GM23338 (cell line): ENCODE data around the gene CHN1. TPM values are rescaled to one million over a fixed set of nuclear protein-coding genes. Genes with fewer than 3 reads are reported as not detected.
A peak's percentile ranks its signal among the peaks of the same experiment; 100 is the strongest.

Source experiments
- ATAC-seq: fragments of 200-7000 bp; cut with Tn5 transposase; 3 replicates; pipeline ENCODE4 v1.9.1; 2020
- DNase-seq: peaks from one replicate; pipeline ENCODE4 v3.0.0-alpha.2; 2015; ENCODE audit warnings: low spot score
- H2AFZ ChIP-seq: fragments of 200-600 bp; sonication (generic); 2 replicates; pipeline ENCODE4 v1.8.0; 2016; ENCODE audit warnings: antibody characterized with exemption, mild to moderate bottlenecking, moderate library complexity
- H3F3A ChIP-seq: fragments of 200-600 bp; sonication (generic); replicated peaks from 2 replicates; pipeline ENCODE4 v1.8.0; 2017; ENCODE audit warnings: antibody characterized with exemption, mixed run types, low read depth
- H3K27ac ChIP-seq: fragments of 200-600 bp; sonication (generic); 2 replicates; pipeline ENCODE4 v1.6.1; 2016; ENCODE audit warnings: low read depth
- H3K27me3 ChIP-seq: fragments of 200-600 bp; sonication (generic); 2 replicates; pipeline ENCODE4 v1.8.0; 2016; ENCODE audit warnings: mild to moderate bottlenecking, mixed run types, moderate library complexity; ENCODE audit not compliant: insufficient read depth
- H3K36me3 ChIP-seq: fragments of 200-600 bp; sonication (generic); 2 replicates; pipeline ENCODE4 v1.8.0; 2016; ENCODE audit warnings: mild to moderate bottlenecking; ENCODE audit not compliant: insufficient read depth
- H3K4me1 ChIP-seq: fragments of 200-600 bp; sonication (generic); 2 replicates; pipeline ENCODE4 v1.8.0; 2016; ENCODE audit warnings: mild to moderate bottlenecking, moderate library complexity; ENCODE audit not compliant: insufficient read depth
- H3K4me2 ChIP-seq: fragments of 200-600 bp; sonication (generic); 2 replicates; pipeline ENCODE4 v1.7.1; 2017; ENCODE audit warnings: mixed run types
- H3K4me3 ChIP-seq: fragments of 200-600 bp; sonication (generic); 2 replicates; pipeline ENCODE4 v1.6.1; 2016; ENCODE audit warnings: mixed run types
- H3K79me2 ChIP-seq: fragments of 200-600 bp; sonication (generic); replicated peaks from 2 replicates; pipeline ENCODE4 v1.8.0; 2017; ENCODE audit warnings: mild to moderate bottlenecking; ENCODE audit not compliant: insufficient read depth
- H3K9me2 ChIP-seq: fragments of 200-600 bp; sonication (generic); 2 replicates; pipeline ENCODE4 v1.8.0; 2017; ENCODE audit not compliant: insufficient read depth
- H4K20me1 ChIP-seq: fragments of 200-600 bp; sonication (generic); replicated peaks from 2 replicates; pipeline ENCODE4 v1.8.0; 2017; ENCODE audit warnings: mild to moderate bottlenecking; ENCODE audit not compliant: insufficient read depth
- H3K27ac Mint-ChIP-seq: 2 replicates; pipeline ENCODE4 v1.8.0; 2020; ENCODE audit warnings: inconsistent platforms, mild to moderate bottlenecking, moderate library complexity, mixed read lengths
- H3K27me3 Mint-ChIP-seq: 3 replicates; pipeline ENCODE4 v1.8.0; 2022; ENCODE audit warnings: low read depth, mild to moderate bottlenecking, moderate library complexity, mixed read lengths, inconsistent platforms; ENCODE audit not compliant: insufficient read depth, poor library complexity
- H3K36me3 Mint-ChIP-seq: 3 replicates; pipeline ENCODE4 v1.8.0; 2021; ENCODE audit warnings: low read depth, mild to moderate bottlenecking, inconsistent platforms, moderate library complexity, mixed read lengths
- H3K4me1 Mint-ChIP-seq: 3 replicates; pipeline ENCODE4 v1.8.0; 2020; ENCODE audit warnings: mild to moderate bottlenecking, inconsistent platforms, mixed read lengths
- H3K4me3 Mint-ChIP-seq: 3 replicates; pipeline ENCODE4 v1.8.0; 2021; ENCODE audit warnings: moderate library complexity, mild to moderate bottlenecking, inconsistent platforms, mixed read lengths
- H3K9me3 Mint-ChIP-seq: 3 replicates; pipeline ENCODE4 v1.8.0; 2020; ENCODE audit warnings: moderate library complexity, mild to moderate bottlenecking, inconsistent platforms, mixed read lengths
- CREB1 ChIP-seq: fragments of 250-450 bp; sonication (Bioruptor Pico); IDR thresholded peaks from 2 replicates; pipeline ENCODE4 v1.5.0; 2020; ENCODE audit warnings: low read depth, mild to moderate bottlenecking, moderate library complexity
- EZH2 ChIP-seq: fragments of 200-600 bp; sonication (generic); IDR thresholded peaks from one replicate; pipeline ENCODE4 v1.8.0; 2017; ENCODE audit warnings: antibody characterized with exemption, mild to moderate bottlenecking, low read depth; ENCODE audit not compliant: unreplicated experiment
- EZH2phosphoT487 ChIP-seq: fragments of 200-600 bp; sonication (generic); IDR thresholded peaks from one replicate; pipeline ENCODE4 v1.8.1; 2018; ENCODE audit warnings: antibody characterized with exemption; ENCODE audit not compliant: unreplicated experiment
- JUNB ChIP-seq: IDR thresholded peaks from one replicate; pipeline ENCODE4 v1.6.1; 2016; ENCODE audit warnings: antibody characterized with exemption; ENCODE audit not compliant: unreplicated experiment
- NANOG ChIP-seq: IDR thresholded peaks from 2 replicates; pipeline ENCODE4 v1.6.1; 2016; ENCODE audit warnings: antibody characterized with exemption, borderline replicate concordance
- POLR2AphosphoS5 ChIP-seq: IDR thresholded peaks from 2 replicates; pipeline ENCODE4 v1.6.1; 2016; ENCODE audit warnings: antibody characterized with exemption, low read depth
- ZNF114 ChIP-seq: fragments of 250-450 bp; sonication (Bioruptor Pico); IDR thresholded peaks from 2 replicates; pipeline ENCODE4 v1.5.0; 2020; ENCODE audit warnings: mild to moderate bottlenecking, moderate library complexity
- ZNF331 ChIP-seq: fragments of 250-450 bp; sonication (Bioruptor Pico); IDR thresholded peaks from 2 replicates; pipeline ENCODE4 v1.5.0; 2020; ENCODE audit warnings: low read depth, mild to moderate bottlenecking, moderate library complexity
- polyA plus RNA-seq: library from polyadenylated mRNA; unstranded; fragments of >200 nt; fragmentation: Nextera tagmentation; extraction: Ambion mirVana; gene quantifications from 2 replicates; pipeline ENCODE4 v1.2.1, GENCODE V29; 2016
- total RNA-seq: library from RNA; depleted of rRNA; stranded (reverse); fragments of >200 nt; shearing (Covaris generic); gene quantifications from 2 replicates; pipeline ENCODE4 v1.2.3, GENCODE V29; 2014
- TF ChIP-seq, protein P1 (sequence below), 2 experiments: fragments of 200-600 bp in 1 of 2; sonication (generic) in 1 of 2; conservative IDR thresholded peaks; 2 replicates each; pipeline versions ENCODE4 v1.5.1 to v1.6.1; 2016 to 2017; ENCODE audit warnings: antibody characterized with exemption in 2 of 2, low read depth in 2 of 2, mild to moderate bottlenecking in 2 of 2, moderate library complexity in 1 of 2
- TF ChIP-seq, protein P2 (sequence below): IDR thresholded peaks from 2 replicates; pipeline ENCODE4 v1.6.1; 2016; ENCODE audit warnings: antibody characterized with exemption
- TF ChIP-seq, protein P3 (sequence below): fragments of 250-450 bp; sonication (Bioruptor Pico); IDR thresholded peaks from 2 replicates; pipeline ENCODE4 v1.5.0; 2020; ENCODE audit warnings: mild to moderate bottlenecking, moderate library complexity

Gene CHN1
- total and polyA plus RNA-seq, 2 experiments from 2014 or later, result 28.1 to 36.5 TPM

DNA sequence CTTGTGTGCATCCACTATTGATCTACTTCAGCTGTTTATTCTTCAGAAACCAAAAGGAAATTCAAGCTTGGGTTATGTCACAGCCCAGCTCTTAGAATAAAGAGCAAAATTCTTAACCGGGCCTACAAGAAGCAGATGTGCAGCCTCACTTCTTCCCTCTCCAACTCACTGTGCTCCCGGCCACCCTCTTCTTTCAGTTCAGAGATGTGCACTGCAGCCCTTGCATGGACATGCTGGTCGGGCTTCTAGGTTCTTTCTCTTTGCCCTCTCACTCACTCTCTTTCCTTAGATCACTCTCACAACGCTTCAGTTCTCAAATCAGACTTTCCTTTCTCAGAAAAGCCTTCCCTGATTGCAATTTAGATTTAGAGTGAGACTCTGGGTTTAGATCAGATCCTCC, 104.1 kb downstream of the CHN1 start:
- Histone ChIP-seq H3K79me2 (no peaks in the 10 kb centered on the region), H3K4me3 (no peak overlapping the region), H3K27ac (peak overlapping the region; percentile 52), H3K9me2 (no peaks in the 10 kb centered on the region), H3K27me3 (no peaks in the 10 kb centered on the region), H3K4me1 (peaks cover 9% of the 10 kb centered on the region), H4K20me1 (no peaks in the 10 kb centered on the region), H2AFZ (no peak overlapping the region), H3K4me2 (no peak overlapping the region), H3K36me3 (no peaks in the 10 kb centered on the region), H3F3A (no peaks in the 10 kb centered on the region)
- Mint-ChIP-seq H3K36me3 (peaks cover 10% of the 10 kb centered on the region; the same call in 2 of the 3 replicates), H3K4me1 (peaks cover 14% of the 10 kb centered on the region), H3K27me3 (peaks cover 8% of the 10 kb centered on the region), H3K4me3 (no peak overlapping the region), H3K9me3 (no peaks in the 10 kb centered on the region), H3K27ac (peak overlapping the region; percentile 69)
- DNase-seq (no peak), ATAC-seq (peak; percentile 82)
- TF ChIP-seq ZNF114 (CRISPR knock-in tag) (no peak), EZH2phosphoT487 (no peak), NANOG (no peak), JUNB (no peak), CREB1 (CRISPR knock-in tag) (no peak), EZH2 (no peak), POLR2AphosphoS5 (no peak), ZNF331 (CRISPR knock-in tag) (no peak)
- TF ChIP-seq, protein P1, sequence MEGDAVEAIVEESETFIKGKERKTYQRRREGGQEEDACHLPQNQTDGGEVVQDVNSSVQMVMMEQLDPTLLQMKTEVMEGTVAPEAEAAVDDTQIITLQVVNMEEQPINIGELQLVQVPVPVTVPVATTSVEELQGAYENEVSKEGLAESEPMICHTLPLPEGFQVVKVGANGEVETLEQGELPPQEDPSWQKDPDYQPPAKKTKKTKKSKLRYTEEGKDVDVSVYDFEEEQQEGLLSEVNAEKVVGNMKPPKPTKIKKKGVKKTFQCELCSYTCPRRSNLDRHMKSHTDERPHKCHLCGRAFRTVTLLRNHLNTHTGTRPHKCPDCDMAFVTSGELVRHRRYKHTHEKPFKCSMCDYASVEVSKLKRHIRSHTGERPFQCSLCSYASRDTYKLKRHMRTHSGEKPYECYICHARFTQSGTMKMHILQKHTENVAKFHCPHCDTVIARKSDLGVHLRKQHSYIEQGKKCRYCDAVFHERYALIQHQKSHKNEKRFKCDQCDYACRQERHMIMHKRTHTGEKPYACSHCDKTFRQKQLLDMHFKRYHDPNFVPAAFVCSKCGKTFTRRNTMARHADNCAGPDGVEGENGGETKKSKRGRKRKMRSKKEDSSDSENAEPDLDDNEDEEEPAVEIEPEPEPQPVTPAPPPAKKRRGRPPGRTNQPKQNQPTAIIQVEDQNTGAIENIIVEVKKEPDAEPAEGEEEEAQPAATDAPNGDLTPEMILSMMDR (conservative IDR thresholded peaks at IDR 0.05; ENCODE audit: low read depth in 2 of 2), result no peak
- TF ChIP-seq, protein P2, sequence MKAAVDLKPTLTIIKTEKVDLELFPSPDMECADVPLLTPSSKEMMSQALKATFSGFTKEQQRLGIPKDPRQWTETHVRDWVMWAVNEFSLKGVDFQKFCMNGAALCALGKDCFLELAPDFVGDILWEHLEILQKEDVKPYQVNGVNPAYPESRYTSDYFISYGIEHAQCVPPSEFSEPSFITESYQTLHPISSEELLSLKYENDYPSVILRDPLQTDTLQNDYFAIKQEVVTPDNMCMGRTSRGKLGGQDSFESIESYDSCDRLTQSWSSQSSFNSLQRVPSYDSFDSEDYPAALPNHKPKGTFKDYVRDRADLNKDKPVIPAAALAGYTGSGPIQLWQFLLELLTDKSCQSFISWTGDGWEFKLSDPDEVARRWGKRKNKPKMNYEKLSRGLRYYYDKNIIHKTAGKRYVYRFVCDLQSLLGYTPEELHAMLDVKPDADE, result no peak
- TF ChIP-seq, protein P3, sequence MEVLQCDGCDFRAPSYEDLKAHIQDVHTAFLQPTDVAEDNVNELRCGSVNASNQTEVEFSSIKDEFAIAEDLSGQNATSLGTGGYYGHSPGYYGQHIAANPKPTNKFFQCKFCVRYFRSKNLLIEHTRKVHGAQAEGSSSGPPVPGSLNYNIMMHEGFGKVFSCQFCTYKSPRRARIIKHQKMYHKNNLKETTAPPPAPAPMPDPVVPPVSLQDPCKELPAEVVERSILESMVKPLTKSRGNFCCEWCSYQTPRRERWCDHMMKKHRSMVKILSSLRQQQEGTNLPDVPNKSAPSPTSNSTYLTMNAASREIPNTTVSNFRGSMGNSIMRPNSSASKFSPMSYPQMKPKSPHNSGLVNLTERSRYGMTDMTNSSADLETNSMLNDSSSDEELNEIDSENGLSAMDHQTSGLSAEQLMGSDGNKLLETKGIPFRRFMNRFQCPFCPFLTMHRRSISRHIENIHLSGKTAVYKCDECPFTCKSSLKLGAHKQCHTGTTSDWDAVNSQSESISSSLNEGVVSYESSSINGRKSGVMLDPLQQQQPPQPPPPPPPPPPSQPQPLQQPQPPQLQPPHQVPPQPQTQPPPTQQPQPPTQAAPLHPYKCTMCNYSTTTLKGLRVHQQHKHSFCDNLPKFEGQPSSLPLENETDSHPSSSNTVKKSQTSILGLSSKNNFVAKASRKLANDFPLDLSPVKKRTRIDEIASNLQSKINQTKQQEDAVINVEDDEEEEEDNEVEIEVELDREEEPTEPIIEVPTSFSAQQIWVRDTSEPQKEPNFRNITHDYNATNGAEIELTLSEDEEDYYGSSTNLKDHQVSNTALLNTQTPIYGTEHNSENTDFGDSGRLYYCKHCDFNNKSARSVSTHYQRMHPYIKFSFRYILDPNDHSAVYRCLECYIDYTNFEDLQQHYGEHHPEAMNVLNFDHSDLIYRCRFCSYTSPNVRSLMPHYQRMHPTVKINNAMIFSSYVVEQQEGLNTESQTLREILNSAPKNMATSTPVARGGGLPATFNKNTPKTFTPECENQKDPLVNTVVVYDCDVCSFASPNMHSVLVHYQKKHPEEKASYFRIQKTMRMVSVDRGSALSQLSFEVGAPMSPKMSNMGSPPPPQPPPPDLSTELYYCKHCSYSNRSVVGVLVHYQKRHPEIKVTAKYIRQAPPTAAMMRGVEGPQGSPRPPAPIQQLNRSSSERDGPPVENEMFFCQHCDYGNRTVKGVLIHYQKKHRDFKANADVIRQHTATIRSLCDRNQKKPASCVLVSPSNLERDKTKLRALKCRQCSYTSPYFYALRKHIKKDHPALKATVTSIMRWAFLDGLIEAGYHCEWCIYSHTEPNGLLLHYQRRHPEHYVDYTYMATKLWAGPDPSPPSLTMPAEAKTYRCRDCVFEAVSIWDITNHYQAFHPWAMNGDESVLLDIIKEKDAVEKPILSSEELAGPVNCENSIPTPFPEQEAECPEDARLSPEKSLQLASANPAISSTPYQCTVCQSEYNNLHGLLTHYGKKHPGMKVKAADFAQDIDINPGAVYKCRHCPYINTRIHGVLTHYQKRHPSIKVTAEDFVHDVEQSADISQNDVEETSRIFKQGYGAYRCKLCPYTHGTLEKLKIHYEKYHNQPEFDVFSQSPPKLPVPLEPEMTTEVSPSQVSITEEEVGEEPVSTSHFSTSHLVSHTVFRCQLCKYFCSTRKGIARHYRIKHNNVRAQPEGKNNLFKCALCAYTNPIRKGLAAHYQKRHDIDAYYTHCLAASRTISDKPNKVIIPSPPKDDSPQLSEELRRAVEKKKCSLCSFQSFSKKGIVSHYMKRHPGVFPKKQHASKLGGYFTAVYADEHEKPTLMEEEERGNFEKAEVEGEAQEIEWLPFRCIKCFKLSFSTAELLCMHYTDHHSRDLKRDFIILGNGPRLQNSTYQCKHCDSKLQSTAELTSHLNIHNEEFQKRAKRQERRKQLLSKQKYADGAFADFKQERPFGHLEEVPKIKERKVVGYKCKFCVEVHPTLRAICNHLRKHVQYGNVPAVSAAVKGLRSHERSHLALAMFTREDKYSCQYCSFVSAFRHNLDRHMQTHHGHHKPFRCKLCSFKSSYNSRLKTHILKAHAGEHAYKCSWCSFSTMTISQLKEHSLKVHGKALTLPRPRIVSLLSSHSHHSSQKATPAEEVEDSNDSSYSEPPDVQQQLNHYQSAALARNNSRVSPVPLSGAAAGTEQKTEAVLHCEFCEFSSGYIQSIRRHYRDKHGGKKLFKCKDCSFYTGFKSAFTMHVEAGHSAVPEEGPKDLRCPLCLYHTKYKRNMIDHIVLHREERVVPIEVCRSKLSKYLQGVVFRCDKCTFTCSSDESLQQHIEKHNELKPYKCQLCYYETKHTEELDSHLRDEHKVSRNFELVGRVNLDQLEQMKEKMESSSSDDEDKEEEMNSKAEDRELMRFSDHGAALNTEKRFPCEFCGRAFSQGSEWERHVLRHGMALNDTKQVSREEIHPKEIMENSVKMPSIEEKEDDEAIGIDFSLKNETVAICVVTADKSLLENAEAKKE (CRISPR knock-in tag), result no peak
